Measurements from ENCODE around the gene CTAGE8.
"Not testable (repeated sequence)": the region's sequence is repeated elsewhere in the genome, so short reads cannot be mapped to it uniquely, and the experiment has no call there.

The CTAGE8 gene

GRCh38 chr7:144233039-144233438, 36.0 kb downstream of the CTAGE8 start:
- H2BK120ac ChIP-seq (ENCODE audit: low read depth, low read length); H2AK5ac ChIP-seq (ENCODE audit: low read depth, low read length); H2AFZ ChIP-seq (ENCODE audit: low read length); H3K9me3 ChIP-seq (replicated peaks in 1 of 2; ENCODE audit: control insufficient read depth in 2 of 2, insufficient read depth in 1 of 2, low read depth in 1 of 2, low read length in 2 of 2); H3K4me2 ChIP-seq (ENCODE audit: insufficient read depth, low read length, poor library complexity, severe bottlenecking); H3K36me3 ChIP-seq (replicated peaks in 1 of 2; ENCODE audit: control insufficient read depth in 2 of 2, insufficient read depth in 2 of 2, low read length in 2 of 2); H3K9ac ChIP-seq (ENCODE audit: low read depth, low read length, poor library complexity); H3K27me3 ChIP-seq (ENCODE audit: control insufficient read depth in 3 of 3, insufficient read depth in 3 of 3, low read depth in 1 of 3, low read length in 3 of 3); H2BK12ac ChIP-seq (ENCODE audit: low read length); H4K8ac ChIP-seq (ENCODE audit: low read depth, low read length); DNase-seq (ENCODE audit: low spot score); H3K27ac ChIP-seq (replicated peaks; ENCODE audit: low read length); H3K79me1 ChIP-seq (ENCODE audit: low read depth, low read length); H4K91ac ChIP-seq (ENCODE audit: low read depth, low read length, poor library complexity); H2BK5ac ChIP-seq (ENCODE audit: low read length); H3K4ac ChIP-seq (ENCODE audit: low read length); H3K23ac ChIP-seq (ENCODE audit: low read depth, low read length, poor library complexity); H3K14ac ChIP-seq (ENCODE audit: low read length); H2BK15ac ChIP-seq (ENCODE audit: low read length); H3K4me3 ChIP-seq (ENCODE audit: low read length in 2 of 2); H3K4me1 ChIP-seq (ENCODE audit: control insufficient read depth in 2 of 2, insufficient read depth in 1 of 2, low read depth in 1 of 2, low read length in 2 of 2); H3K18ac ChIP-seq (ENCODE audit: low read length): not testable (repeated sequence)
- WGBS, 2 donors (ENCODE audit: extremely low coverage in 2 of 2, insufficient read length in 2 of 2, insufficient replicate concordance in 1 of 2), result no CpG with 5 or more reads among the region's 1 CpG

GRCh38 chr7:144231027-144231426, 38.1 kb downstream of the CTAGE8 start:
- H3K36me3 ChIP-seq (replicated peaks in 1 of 2; ENCODE audit: control insufficient read depth in 2 of 2, insufficient read depth in 2 of 2, low read length in 2 of 2); DNase-seq (ENCODE audit: low spot score); H3K4me3 ChIP-seq (ENCODE audit: low read length in 2 of 2); H3K9me3 ChIP-seq (replicated peaks in 1 of 2; ENCODE audit: control insufficient read depth in 2 of 2, insufficient read depth in 1 of 2, low read depth in 1 of 2, low read length in 2 of 2); H2BK12ac ChIP-seq (ENCODE audit: low read length); H2BK5ac ChIP-seq (ENCODE audit: low read length); H4K91ac ChIP-seq (ENCODE audit: low read depth, low read length, poor library complexity); H3K79me1 ChIP-seq (ENCODE audit: low read depth, low read length); H3K23ac ChIP-seq (ENCODE audit: low read depth, low read length, poor library complexity); H3K4me2 ChIP-seq (ENCODE audit: insufficient read depth, low read length, poor library complexity, severe bottlenecking); H2BK120ac ChIP-seq (ENCODE audit: low read depth, low read length); H4K8ac ChIP-seq (ENCODE audit: low read depth, low read length); H2AFZ ChIP-seq (ENCODE audit: low read length); H2BK15ac ChIP-seq (ENCODE audit: low read length); H3K18ac ChIP-seq (ENCODE audit: low read length); H3K9ac ChIP-seq (ENCODE audit: low read depth, low read length, poor library complexity); H3K14ac ChIP-seq (ENCODE audit: low read length); H3K4ac ChIP-seq (ENCODE audit: low read length); H3K4me1 ChIP-seq (ENCODE audit: control insufficient read depth in 2 of 2, insufficient read depth in 1 of 2, low read depth in 1 of 2, low read length in 2 of 2); H2AK5ac ChIP-seq (ENCODE audit: low read depth, low read length); H3K27ac ChIP-seq (replicated peaks; ENCODE audit: low read length); H3K27me3 ChIP-seq (ENCODE audit: control insufficient read depth in 3 of 3, insufficient read depth in 3 of 3, low read depth in 1 of 3, low read length in 3 of 3): not testable (repeated sequence)
- WGBS, 2 donors (ENCODE audit: extremely low coverage in 2 of 2, insufficient read length in 2 of 2, insufficient replicate concordance in 1 of 2), result no CpG with 5 or more reads among the region's 2 CpGs

- not testable (repeated sequence) for H2BK5ac ChIP-seq (ENCODE audit: low read length); H3K36me3 ChIP-seq (replicated peaks in 1 of 2; ENCODE audit: control insufficient read depth in 2 of 2, insufficient read depth in 2 of 2, low read length in 2 of 2); H3K9me3 ChIP-seq (replicated peaks in 1 of 2; ENCODE audit: control insufficient read depth in 2 of 2, insufficient read depth in 1 of 2, low read depth in 1 of 2, low read length in 2 of 2); H3K14ac ChIP-seq (ENCODE audit: low read length); H3K4ac ChIP-seq (ENCODE audit: low read length); H4K91ac ChIP-seq (ENCODE audit: low read depth, low read length, poor library complexity); H3K9ac ChIP-seq (ENCODE audit: low read depth, low read length, poor library complexity); H3K4me1 ChIP-seq (ENCODE audit: control insufficient read depth in 2 of 2, insufficient read depth in 1 of 2, low read depth in 1 of 2, low read length in 2 of 2); H2AFZ ChIP-seq (ENCODE audit: low read length); H3K27ac ChIP-seq (replicated peaks; ENCODE audit: low read length); H3K4me2 ChIP-seq (ENCODE audit: insufficient read depth, low read length, poor library complexity, severe bottlenecking); H2AK5ac ChIP-seq (ENCODE audit: low read depth, low read length); H2BK15ac ChIP-seq (ENCODE audit: low read length); DNase-seq (ENCODE audit: low spot score); H2BK12ac ChIP-seq (ENCODE audit: low read length); H3K27me3 ChIP-seq (ENCODE audit: control insufficient read depth in 3 of 3, insufficient read depth in 3 of 3, low read depth in 1 of 3, low read length in 3 of 3); H2BK120ac ChIP-seq (ENCODE audit: low read depth, low read length); H3K18ac ChIP-seq (ENCODE audit: low read length); H3K4me3 ChIP-seq (ENCODE audit: low read length in 2 of 2); H3K23ac ChIP-seq (ENCODE audit: low read depth, low read length, poor library complexity); H3K79me1 ChIP-seq (ENCODE audit: low read depth, low read length); H4K8ac ChIP-seq (ENCODE audit: low read depth, low read length)
- WGBS, 2 donors (ENCODE audit: extremely low coverage in 2 of 2, insufficient read length in 2 of 2, insufficient replicate concordance in 1 of 2), result no CpG with 5 or more reads among the region's 3 CpGs
These were observed 40.3 kb downstream of the CTAGE8 start for GRCh38 chr7:144228810-144229209.

GRCh38 chr7:144226866-144227265, 42.2 kb downstream of the CTAGE8 start:
- not testable (repeated sequence) for H3K27me3 ChIP-seq (ENCODE audit: control insufficient read depth in 3 of 3, insufficient read depth in 3 of 3, low read depth in 1 of 3, low read length in 3 of 3); H2AFZ ChIP-seq (ENCODE audit: low read length); H4K91ac ChIP-seq (ENCODE audit: low read depth, low read length, poor library complexity); H3K9ac ChIP-seq (ENCODE audit: low read depth, low read length, poor library complexity); H2BK12ac ChIP-seq (ENCODE audit: low read length); H4K8ac ChIP-seq (ENCODE audit: low read depth, low read length); DNase-seq (ENCODE audit: low spot score); H3K18ac ChIP-seq (ENCODE audit: low read length); H3K4me1 ChIP-seq (ENCODE audit: control insufficient read depth in 2 of 2, insufficient read depth in 1 of 2, low read depth in 1 of 2, low read length in 2 of 2); H3K27ac ChIP-seq (replicated peaks; ENCODE audit: low read length); H2AK5ac ChIP-seq (ENCODE audit: low read depth, low read length); H2BK15ac ChIP-seq (ENCODE audit: low read length); H2BK120ac ChIP-seq (ENCODE audit: low read depth, low read length); H3K4me3 ChIP-seq (ENCODE audit: low read length in 2 of 2); H2BK5ac ChIP-seq (ENCODE audit: low read length); H3K23ac ChIP-seq (ENCODE audit: low read depth, low read length, poor library complexity); H3K4me2 ChIP-seq (ENCODE audit: insufficient read depth, low read length, poor library complexity, severe bottlenecking); H3K14ac ChIP-seq (ENCODE audit: low read length); H3K36me3 ChIP-seq (replicated peaks in 1 of 2; ENCODE audit: control insufficient read depth in 2 of 2, insufficient read depth in 2 of 2, low read length in 2 of 2); H3K4ac ChIP-seq (ENCODE audit: low read length); H3K9me3 ChIP-seq (replicated peaks in 1 of 2; ENCODE audit: control insufficient read depth in 2 of 2, insufficient read depth in 1 of 2, low read depth in 1 of 2, low read length in 2 of 2); H3K79me1 ChIP-seq (ENCODE audit: low read depth, low read length)
- no CpG with 5 or more reads among the region's 4 CpGs for WGBS, 2 donors (ENCODE audit: extremely low coverage in 2 of 2, insufficient read length in 2 of 2, insufficient replicate concordance in 1 of 2)
